Stimulated activated CD4-positive, alpha-beta T cell treated with anti-CD3 and anti-CD28 coated beads, TNF-alpha, amount 100 ng/mL, for 1 hour (primary cell): ENCODE results near the gene PDLIM5.
"Not testable (repeated sequence)": the region's sequence is repeated elsewhere in the genome, so short reads cannot be mapped to it uniquely, and the experiment has no call there.

Experiments used
- DNase-seq, 3 donors: peaks; one replicate each; pipeline ENCODE4 v3.0.0-alpha.2; 2020; ENCODE audit warnings: low read depth in 3 of 3, low spot score in 1 of 3

The PDLIM5 gene

GRCh38 chr4:94488670-94489069 is 36.9 kb downstream of the PDLIM5 start:
- no peak for DNase-seq

DNA sequence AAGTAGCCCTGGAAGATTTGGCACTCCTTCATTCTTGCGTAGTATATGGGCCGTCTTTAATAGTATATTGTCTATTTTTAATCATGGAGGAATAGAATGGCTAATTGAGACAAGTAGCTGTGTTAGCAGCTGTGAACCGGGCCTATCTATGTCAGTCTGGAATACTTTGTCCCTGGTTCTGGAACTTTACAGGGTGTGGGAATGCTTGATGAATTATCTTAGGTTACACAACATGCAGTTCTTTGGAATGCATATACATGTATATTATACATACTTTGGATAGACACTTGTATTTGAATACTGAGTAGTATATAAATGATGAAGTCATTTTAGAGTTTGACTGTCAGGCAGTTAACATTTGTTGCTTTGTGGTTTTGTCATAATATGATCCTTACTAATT is 37.4 kb downstream of the PDLIM5 start:
- no peak for DNase-seq

DNA sequence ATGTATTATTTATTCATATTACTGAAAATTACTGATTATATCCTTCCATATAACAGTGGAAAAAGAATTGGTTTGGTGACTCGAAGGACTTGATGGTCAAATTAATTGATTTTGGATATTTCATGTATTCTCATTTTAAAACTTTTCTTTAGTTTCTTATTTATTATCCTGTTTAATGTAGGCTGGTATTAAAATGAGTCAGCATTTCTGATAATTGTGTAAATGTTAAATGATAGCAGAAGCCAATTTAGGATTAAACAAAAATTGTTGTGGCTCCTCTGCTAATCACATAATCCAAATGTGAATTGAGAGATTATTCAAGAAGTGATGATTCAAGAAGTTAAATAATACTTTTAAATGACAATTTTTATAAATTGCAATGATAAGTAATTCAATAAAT is 38.7 kb downstream of the PDLIM5 start:
- no peak for DNase-seq

GRCh38 chr4:94491322-94491721 is 39.6 kb downstream of the PDLIM5 start:
- no peak for DNase-seq

DNA sequence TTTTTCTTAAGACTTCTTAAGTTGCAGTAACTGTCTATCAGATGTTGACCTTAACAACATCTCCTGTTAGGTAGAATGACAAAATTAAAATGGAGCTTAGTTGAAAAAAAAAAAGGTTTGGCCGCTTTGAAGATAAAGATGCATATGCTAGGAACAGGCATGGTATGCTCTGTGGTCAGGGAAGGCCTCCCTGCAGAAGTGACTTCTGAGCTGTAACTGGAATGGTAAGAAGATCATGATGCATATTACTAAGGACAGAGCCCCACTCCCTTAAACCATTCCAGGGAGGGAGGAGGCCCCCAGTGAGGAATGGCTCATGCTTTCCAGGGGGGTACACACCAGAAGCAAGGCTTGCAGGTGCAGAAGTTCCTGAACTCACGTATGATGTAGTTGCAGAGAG is 43.7 kb downstream of the PDLIM5 start:
- no peak for DNase-seq

GRCh38 chr4:94497690-94498089 is 45.9 kb downstream of the PDLIM5 start:
- DNase-seq = no peak

- DNase-seq = no peak
Observed at GRCh38 chr4:94498502-94498901, 46.8 kb downstream of the PDLIM5 start.

DNA sequence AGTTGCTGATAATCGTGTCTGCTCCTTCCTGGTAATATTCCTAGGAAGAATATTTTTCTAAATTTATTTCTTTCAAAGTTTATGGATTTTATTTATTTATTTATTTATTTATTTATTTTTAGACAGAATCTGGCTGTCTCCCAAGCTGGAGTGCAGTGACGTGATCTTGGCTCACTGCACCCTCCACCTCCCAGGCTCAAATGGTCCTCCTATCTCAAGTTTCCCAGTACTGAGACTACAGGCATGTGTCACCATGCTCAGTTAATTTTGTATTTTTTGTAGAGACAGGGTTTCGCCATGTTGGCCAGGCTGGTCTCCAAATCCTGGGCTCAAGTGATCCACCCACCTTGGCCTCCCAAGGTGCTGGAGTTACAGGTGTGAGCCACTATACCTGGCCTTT is 48.9 kb downstream of the PDLIM5 start:
- no peak for DNase-seq

DNA sequence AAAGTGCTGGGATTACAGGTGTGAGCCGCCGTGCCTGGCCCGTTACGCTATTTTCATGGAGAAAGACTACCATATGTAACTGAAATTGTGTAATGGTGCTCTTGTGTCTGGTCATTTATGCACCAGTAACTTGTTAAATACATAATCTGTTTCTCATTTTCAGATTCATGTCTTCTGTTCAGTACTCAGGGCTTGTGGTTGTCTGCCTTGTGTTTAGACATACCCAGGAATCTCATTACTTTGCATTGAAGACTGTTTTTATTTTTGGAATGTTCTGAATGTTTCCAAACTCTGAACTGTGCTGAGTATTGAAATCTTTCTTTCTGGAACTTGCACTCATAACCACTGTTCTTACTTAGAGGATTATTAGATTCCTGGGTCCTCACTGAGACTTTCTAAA is 52.8 kb downstream of the PDLIM5 start:
- DNase-seq = no peak

DNA sequence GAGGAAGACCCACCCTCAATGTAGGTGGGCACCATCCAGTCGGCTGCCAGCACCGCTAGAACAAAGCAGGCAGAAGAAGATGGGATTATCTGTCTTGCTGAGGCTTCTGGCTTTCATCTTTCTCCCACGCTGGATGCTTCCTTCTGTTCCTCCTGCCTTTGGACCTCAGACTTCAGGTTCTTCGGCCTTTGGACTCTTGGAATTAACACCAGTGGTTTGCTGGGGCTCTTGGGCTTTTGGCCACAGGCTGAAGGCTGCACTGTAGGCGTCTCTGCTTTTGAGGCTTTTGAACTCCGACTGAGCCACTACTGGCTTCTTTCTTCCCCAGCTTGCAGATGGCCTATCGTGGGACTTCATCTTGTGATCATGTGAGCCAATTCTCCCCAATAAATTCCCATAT is 55.1 kb downstream of the PDLIM5 start:
- DNase-seq = no peak

GRCh38 chr4:94507281-94507680 is 55.5 kb downstream of the PDLIM5 start:
- no peak for DNase-seq

GRCh38 chr4:94507708-94508107 is 56.0 kb downstream of the PDLIM5 start:
- DNase-seq = no peak

- no peak for DNase-seq
Observed at GRCh38 chr4:94508296-94508695, 56.6 kb downstream of the PDLIM5 start.

DNA sequence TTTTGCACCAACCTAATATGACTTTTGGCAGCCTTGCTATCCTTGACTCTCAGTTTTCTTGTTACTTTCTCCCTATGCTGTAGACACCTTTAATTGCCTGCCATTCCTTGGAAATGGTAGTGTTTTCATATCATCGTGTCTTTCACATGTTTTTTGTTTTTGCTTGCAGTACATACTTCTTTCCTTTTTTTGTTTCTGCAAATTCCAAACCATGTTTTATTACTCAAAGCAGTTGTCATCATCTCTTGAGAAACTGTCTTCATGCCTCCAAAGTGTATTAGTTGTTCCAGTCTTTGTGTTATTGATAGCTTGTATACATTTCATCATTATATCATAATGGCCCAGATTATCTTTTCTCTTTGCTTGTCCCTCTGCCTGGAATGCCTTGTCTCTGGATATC is 57.1 kb downstream of the PDLIM5 start:
- DNase-seq = no peak

DNA sequence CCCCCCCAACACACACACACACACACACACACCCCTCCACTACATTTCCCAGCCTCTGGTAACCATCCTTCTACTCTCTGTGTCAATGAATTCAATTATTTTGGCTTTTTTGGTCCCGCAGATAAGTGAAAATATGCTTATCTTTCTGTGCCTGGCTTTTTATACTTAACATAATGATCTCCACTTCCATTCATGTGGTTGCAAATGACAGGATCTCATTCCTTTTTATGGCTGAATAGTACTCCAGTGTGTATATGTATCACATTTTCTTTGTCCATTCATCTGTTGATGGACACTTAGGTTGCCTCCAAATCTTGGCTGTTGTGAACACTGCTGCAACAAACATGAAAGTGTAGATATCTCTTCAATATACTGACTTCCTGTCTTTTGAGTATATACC is 59.8 kb downstream of the PDLIM5 start:
- DNase-seq = no peak

GRCh38 chr4:94513532-94513931 is 61.8 kb downstream of the PDLIM5 start:
- DNase-seq = not testable (repeated sequence)

DNA sequence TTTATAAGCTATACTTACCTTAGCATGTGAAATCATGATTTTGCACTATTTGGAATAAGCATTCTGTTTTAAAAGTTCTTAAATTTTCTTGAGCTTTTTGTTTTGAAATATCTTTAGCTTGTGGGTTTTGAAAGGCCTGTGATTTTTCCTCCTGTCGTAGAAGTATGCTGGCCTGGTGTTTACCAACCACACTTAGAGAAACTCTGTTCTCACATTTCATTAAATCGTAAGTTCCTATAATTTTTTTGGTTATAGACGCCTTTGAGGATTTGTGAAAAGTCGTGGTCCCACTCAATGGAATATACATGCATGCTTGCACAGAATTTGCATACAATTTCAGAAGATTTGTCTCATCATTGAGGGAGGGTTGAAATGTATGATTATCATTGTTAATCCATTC is 63.6 kb downstream of the PDLIM5 start:
- DNase-seq = no peak

DNA sequence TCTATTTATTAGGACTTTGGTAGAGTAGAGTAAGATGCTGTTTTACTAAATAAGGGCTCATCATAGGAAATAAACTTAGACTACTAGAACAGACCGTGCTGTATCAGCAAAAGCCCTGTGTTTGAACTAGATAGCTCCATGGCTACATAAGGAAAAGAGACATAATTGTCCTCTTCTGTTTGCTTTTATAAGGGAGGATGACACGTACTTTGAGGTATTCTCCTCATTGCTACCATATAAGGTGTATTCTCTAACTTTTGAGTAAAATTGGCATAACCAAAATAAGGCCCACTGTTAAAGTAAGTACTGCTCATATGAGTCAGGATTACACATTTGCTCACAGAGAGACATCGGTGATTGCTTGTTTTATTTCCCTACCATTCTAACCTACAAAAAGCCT is 64.3 kb downstream of the PDLIM5 start:
- no peak for DNase-seq

GRCh38 chr4:94516999-94517398 is 65.3 kb downstream of the PDLIM5 start:
- no peak for DNase-seq

- DNase-seq = no peak
Observed at GRCh38 chr4:94517492-94517891, 65.8 kb downstream of the PDLIM5 start.

DNA sequence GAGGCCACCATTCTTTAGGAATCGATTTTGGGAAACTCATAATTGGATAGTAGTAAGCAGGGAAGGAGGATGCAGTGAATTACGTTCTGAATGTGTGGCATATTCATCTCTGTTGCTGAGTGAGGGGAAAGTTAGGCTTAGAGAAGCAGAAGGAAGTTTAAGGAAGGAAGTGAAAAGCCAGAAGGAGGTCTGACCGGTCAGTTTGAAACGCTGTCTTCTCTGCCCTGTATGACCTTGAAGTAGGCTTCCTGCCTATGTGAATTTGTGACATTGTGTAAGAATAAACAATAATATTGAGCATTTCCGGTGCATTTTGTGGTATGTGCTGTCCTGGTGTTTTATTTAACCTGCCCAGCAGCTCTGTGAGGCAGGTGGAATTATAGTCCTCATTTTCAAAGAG is 67.3 kb downstream of the PDLIM5 start:
- DNase-seq = no peak

DNA sequence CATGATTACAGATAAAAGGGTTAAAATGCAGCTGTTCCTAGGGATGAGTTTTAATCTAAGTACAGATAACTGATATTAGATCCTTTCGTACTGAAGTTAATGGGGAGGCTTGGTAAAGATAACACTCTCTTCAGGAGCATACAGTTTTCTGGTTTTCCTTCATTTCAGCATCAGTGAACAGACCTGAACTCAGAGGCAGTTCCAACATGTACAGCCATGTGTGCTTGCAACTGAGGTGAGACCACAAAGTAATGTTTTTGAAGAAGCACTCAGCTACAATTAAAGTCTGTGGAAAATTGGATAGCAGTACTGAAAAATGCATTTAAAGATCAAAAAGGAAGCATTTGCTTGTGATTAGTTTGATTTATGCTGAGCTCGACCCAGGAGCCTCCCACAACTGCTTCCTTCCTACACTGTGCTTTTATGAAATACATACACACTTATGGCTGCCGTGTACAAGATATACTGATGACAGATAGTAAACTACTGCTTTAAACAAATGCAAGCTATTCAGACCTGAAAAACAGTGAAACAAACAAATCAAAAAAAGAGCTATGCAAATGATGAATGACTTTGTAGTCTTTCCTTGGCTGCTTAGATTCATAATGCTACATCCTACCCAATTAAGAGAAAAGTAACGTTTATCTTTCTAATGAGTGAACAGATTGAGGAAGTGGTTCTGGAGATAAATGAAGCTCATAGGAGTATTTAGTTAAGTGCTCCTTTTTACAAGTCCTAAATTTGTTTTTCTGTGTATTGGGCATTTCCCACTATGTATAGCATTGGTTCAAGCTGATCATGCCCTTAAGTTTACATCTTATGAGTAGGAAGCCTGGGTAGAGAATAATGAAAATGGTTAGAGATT is 68.4 kb downstream of the PDLIM5 start:
- no peak for DNase-seq

DNA sequence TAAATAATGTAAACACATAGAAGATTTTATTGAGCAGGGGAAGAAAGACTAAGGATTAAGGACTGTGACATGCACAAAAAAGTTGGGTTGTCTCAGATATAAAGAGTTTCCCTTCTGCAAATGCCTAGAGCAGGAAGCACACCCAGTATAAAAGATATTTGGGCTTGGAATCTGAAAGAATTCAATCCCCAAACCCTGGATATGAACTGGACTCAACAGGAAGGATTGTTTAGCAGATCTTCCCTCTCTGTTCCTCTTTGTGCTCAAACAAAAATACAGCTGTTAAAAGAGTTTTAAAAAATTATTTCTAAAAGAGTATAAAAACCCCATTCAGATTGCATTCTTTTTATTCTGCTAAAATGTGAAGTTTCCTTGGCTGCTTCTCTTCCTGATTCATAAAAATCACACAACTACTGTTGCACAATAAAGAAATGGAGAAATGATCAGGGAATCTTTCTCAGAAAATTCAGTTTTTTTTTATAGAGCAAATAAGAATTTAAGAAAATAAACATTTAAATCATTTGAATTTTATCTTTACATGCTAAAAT is 71.4 kb downstream of the PDLIM5 start:
- DNase-seq = no peak
